ENCODE data around the gene FBXW5.

FBXW5 gene

DNA sequence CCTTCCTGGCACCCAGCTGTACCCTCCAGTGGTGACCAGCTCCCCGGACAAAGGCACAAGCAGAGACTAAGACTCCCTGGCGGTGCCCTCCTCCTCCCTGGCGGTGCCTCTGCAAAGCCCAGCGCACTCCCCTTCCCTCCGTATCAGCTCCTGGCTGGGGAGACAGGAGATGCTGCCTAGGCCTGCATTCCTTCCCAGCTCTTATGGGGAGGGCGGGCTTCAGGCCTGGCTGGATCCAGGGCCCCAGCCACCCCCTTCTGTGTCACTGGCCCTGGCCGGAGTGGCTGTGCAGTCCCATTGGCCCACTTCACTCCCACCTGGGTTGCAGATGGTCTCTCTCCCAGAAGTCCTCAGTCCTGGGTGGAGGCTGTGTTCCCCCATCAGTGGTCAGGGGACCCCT, 13.9 kb upstream of the FBXW5 start:
- Histone ChIP-seq H3K4me1 (ENCODE audit: control insufficient read depth in 1 of 2, insufficient read depth in 2 of 2, low read length in 2 of 2) (peaks cover 0 to 4% of the 10 kb centered on the region in 2 donors), H3K36me3 (ENCODE audit: control insufficient read depth in 1 of 2, insufficient read depth in 2 of 2, low read length in 2 of 2) (no peaks in the 10 kb centered on the region), H3K4me3 (ENCODE audit: low read depth in 1 of 2, low read length in 2 of 2) (no peak overlapping the region), H3K9me3 (ENCODE audit: control insufficient read depth in 1 of 2, low read length in 2 of 2) (no peaks in the 10 kb centered on the region), H3K27ac (ENCODE audit: low read length) (no peak overlapping the region), H3K27me3 (ENCODE audit: low read depth, low read length) (no peaks in the 10 kb centered on the region)

DNA sequence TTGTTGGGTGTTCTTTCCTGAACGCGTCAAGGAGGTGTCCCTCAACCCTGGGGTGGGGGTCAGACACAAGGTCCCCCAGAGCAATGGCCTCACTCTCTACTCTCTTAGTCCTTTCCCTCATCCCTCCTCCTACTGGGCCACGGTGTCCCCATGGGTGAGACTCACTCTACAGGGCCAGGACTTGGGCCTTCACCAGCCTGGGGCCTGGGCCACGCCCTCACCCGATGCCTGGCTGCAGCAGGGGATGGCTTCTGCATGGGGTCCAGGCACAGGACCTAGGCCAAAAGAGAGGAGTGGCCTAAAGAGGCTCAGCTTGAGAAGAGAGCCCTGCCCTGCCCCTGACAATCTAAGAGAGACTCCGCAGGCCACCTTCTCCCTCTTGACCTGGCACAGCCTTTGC, 13.4 kb upstream of the FBXW5 start:
- Histone ChIP-seq H3K27me3 (ENCODE audit: low read depth, low read length) (no peaks in the 10 kb centered on the region), H3K4me1 (ENCODE audit: control insufficient read depth in 1 of 2, insufficient read depth in 2 of 2, low read length in 2 of 2) (peaks cover 0 to 4% of the 10 kb centered on the region in 2 donors), H3K27ac (ENCODE audit: low read length) (no peak overlapping the region), H3K36me3 (ENCODE audit: control insufficient read depth in 1 of 2, insufficient read depth in 2 of 2, low read length in 2 of 2) (no peaks in the 10 kb centered on the region), H3K4me3 (ENCODE audit: low read depth in 1 of 2, low read length in 2 of 2) (no peak overlapping the region), H3K9me3 (ENCODE audit: control insufficient read depth in 1 of 2, low read length in 2 of 2) (no peaks in the 10 kb centered on the region)

DNA sequence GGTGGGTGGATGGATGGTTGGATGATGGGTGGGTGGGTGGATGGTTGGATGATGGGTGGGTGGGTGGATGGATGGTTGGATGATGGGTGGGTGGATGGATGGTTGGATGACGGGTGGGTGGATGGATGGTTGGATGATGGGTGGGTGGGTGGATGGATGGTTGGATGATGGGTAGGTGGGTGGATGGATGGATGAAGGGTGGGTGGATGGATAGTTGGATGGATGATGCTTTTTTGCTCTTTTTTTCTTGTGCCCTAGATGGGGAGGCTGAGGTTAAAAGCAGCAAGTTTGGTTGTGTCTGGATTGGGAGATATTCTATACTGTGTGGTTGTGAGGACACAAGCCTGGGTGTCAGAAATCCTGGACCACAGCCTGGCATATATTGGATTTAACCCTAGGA, 12.9 kb upstream of the FBXW5 start:
- no peak overlapping the region for H3K27ac ChIP-seq (ENCODE audit: low read length)
- H3K4me1 ChIP-seq (ENCODE audit: control insufficient read depth in 1 of 2, insufficient read depth in 2 of 2, low read length in 2 of 2): peaks cover 0 to 4% of the 10 kb centered on the region in 2 donors
- H3K4me3 ChIP-seq (ENCODE audit: low read depth in 1 of 2, low read length in 2 of 2): no peak overlapping the region
- H3K9me3 ChIP-seq (ENCODE audit: control insufficient read depth in 1 of 2, low read length in 2 of 2): no peaks in the 10 kb centered on the region
- no peaks in the 10 kb centered on the region for H3K27me3 ChIP-seq (ENCODE audit: low read depth, low read length)
- H3K36me3 ChIP-seq (ENCODE audit: control insufficient read depth in 1 of 2, insufficient read depth in 2 of 2, low read length in 2 of 2): no peaks in the 10 kb centered on the region

DNA sequence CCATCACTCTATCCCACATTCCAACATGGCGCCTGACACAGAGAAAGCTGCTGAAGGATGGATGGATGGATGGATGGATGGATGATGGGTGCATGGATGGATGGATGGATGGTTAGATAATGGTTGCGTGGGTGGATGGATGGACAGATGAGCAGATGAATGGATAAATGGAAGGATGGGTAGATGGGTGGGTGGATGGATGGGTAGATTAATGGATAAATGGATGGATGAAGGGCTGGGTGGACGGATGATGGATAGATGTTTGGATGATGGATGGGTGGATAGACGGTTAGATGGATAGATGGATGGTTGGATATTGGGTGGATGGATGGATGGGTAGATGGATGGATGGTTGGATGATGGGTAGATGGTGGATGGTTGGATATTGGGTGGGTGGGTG, 12.1 kb upstream of the FBXW5 start:
- no peak overlapping the region for H3K27ac ChIP-seq (ENCODE audit: low read length)
- no peak overlapping the region for H3K4me3 ChIP-seq (ENCODE audit: low read depth in 1 of 2, low read length in 2 of 2)
- no peaks in the 10 kb centered on the region for H3K27me3 ChIP-seq (ENCODE audit: low read depth, low read length)
- H3K36me3 ChIP-seq (ENCODE audit: control insufficient read depth in 1 of 2, insufficient read depth in 2 of 2, low read length in 2 of 2): no peaks in the 10 kb centered on the region
- peaks cover 0 to 4% of the 10 kb centered on the region in 2 donors for H3K4me1 ChIP-seq (ENCODE audit: control insufficient read depth in 1 of 2, insufficient read depth in 2 of 2, low read length in 2 of 2)
- H3K9me3 ChIP-seq (ENCODE audit: control insufficient read depth in 1 of 2, low read length in 2 of 2): no peaks in the 10 kb centered on the region

DNA sequence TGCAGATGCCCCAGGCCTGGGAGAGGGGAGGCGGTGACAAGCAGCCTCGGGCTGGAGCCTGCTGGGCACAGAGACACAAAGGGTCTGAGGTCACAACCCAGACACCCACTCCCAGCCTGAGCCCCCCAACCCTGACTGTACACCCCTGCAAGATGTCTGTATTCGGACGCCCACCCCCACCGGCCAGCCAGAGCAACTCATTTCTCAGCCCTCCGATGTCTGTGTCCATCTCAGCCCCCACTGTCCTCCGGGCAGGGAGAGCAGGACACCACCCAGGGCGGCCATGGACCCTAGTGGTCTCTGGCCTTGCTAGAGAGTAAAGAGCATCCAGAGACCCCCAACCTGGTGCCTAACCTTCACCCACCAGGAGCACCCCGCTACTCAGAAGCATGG, 11.4 kb upstream of the FBXW5 start:
- Histone ChIP-seq H3K27ac (ENCODE audit: low read length) (no peak overlapping the region), H3K9me3 (ENCODE audit: control insufficient read depth in 1 of 2, low read length in 2 of 2) (no peaks in the 10 kb centered on the region), H3K4me1 (ENCODE audit: control insufficient read depth in 1 of 2, insufficient read depth in 2 of 2, low read length in 2 of 2) (peaks cover 0 to 3% of the 10 kb centered on the region in 2 donors)

DNA sequence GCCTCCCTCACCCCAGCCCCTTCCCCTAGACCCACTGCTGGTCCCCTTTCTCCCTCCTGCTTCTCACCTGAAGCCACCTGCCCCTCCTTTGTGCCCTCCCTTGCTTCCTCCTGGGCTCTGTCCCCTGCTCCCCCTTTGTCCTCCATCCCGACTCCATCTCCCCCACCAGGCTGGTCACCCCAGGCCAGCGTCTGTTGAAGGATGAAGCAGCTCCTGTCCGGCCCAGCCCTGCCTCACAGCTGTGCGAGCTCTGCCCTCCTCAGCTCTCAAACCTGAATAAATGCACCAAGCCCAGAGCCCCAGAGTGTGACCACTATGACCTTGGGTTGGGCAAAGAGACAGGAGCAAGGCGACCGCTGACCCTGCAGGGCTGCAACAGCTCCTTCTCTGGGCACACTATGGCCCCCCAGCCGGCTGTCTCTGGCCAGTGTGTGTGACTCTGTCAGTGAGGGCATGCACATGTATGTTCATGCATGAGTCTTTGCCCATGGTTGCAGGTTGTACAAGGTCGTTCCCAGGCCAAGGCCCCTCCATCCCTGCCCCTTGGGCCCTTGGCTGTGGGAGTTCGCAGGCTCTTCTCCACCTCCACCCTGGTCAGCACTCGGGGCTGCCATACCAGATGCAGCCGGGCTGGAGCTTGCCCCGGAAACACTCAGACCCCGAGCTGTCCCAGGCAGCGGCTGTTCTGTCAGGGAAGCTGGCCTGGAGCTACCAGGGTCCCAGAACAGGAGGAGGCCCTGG, 10.8 kb upstream of the FBXW5 start:
- no peaks in the 10 kb centered on the region for H3K27me3 ChIP-seq (ENCODE audit: low read depth, low read length)
- no peak overlapping the region for H3K4me3 ChIP-seq (ENCODE audit: low read depth in 1 of 2, low read length in 2 of 2)
- no peaks in the 10 kb centered on the region for H3K9me3 ChIP-seq (ENCODE audit: control insufficient read depth in 1 of 2, low read length in 2 of 2)
- no peaks in the 10 kb centered on the region for H3K36me3 ChIP-seq (ENCODE audit: control insufficient read depth in 1 of 2, insufficient read depth in 2 of 2, low read length in 2 of 2)
- H3K4me1 ChIP-seq (ENCODE audit: control insufficient read depth in 1 of 2, insufficient read depth in 2 of 2, low read length in 2 of 2): peaks cover 0 to 4% of the 10 kb centered on the region in 2 donors
- no peak overlapping the region for H3K27ac ChIP-seq (ENCODE audit: low read length)

More for the DNA sequence above, 11.4 kb upstream of the FBXW5 start:
- Histone ChIP-seq H3K4me3 (ENCODE audit: low read depth in 1 of 2, low read length in 2 of 2) (no peak overlapping the region), H3K36me3 (ENCODE audit: control insufficient read depth in 1 of 2, insufficient read depth in 2 of 2, low read length in 2 of 2) (no peaks in the 10 kb centered on the region), H3K27me3 (ENCODE audit: low read depth, low read length) (no peaks in the 10 kb centered on the region)

DNA sequence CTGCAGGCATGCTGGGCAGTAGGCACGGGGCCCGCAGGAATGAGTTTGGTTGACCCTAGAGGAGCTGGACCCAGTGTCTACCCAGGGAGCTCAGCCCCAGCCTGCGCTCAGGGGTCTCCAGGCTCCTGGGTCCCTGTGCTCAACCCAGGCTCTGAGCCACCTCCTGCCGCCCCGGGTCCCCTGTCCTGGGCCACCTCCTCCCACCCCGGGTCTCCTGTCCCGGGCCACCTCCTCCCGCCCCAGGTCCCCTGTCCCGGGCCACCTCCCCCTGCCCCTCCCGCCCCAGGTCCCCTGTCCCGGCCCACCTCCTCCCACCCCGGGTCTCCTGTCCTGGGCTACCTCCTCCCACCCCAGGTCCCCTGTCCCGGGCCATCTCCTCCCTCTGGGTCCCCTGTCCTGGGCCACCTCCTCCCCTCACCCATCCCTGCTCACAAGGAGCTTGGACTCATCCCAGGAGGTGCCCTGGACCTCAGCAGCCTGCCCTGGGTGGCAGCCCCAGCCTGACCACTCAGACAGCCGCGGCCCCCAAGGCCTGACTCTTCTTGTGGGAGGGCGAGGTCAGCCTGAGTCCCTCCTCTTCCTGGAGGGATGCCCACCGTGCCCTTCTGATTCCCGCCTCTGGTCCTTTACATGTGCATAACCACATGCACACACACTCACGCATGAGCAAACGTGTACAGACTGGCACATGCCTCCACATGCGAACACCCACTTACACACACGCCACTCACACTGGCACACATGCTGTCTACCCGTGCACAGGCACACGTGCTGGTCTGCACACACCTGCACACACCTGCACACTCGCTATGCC, 9.9 kb upstream of the FBXW5 start:
- Histone ChIP-seq H3K9me3 (ENCODE audit: control insufficient read depth in 1 of 2, low read length in 2 of 2) (no peaks in the 10 kb centered on the region), H3K4me3 (ENCODE audit: low read depth in 1 of 2, low read length in 2 of 2) (no peak overlapping the region), H3K36me3 (ENCODE audit: control insufficient read depth in 1 of 2, insufficient read depth in 2 of 2, low read length in 2 of 2) (no peaks in the 10 kb centered on the region), H3K27me3 (ENCODE audit: low read depth, low read length) (no peaks in the 10 kb centered on the region), H3K27ac (ENCODE audit: low read length) (no peak overlapping the region), H3K4me1 (ENCODE audit: control insufficient read depth in 1 of 2, insufficient read depth in 2 of 2, low read length in 2 of 2) (peaks cover 0 to 9% of the 10 kb centered on the region in 2 donors)

DNA sequence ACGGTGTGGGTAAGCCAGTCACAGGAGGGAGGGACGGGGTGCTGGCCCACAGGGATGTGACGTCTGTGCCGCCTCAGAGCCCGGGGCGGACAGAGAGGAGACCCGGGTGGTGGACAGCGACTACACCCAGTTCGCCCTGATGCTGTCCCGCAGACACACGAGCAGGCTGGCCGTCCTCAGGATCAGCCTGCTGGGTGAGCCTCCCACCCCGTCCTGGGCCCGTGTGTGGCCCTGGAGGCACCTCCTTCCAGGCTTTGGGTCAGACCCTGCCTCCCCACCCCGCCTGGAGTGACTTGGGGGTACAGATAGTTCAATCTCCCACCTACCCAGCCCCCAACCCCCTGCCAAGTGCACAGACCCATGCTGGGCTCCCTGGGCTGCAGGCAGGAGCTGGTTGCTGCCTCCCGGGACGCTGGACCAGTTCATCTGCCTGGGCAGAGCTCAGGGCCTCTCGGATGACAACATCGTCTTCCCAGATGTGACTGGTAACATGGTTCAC, 9.3 kb upstream of the FBXW5 start:
- Histone ChIP-seq H3K4me3 (ENCODE audit: low read depth in 1 of 2, low read length in 2 of 2) (no peak overlapping the region), H3K36me3 (ENCODE audit: control insufficient read depth in 1 of 2, insufficient read depth in 2 of 2, low read length in 2 of 2) (no peaks in the 10 kb centered on the region), H3K27me3 (ENCODE audit: low read depth, low read length) (no peaks in the 10 kb centered on the region), H3K4me1 (ENCODE audit: control insufficient read depth in 1 of 2, insufficient read depth in 2 of 2, low read length in 2 of 2) (peaks cover 0 to 13% of the 10 kb centered on the region in 2 donors), H3K9me3 (ENCODE audit: control insufficient read depth in 1 of 2, low read length in 2 of 2) (no peaks in the 10 kb centered on the region), H3K27ac (ENCODE audit: low read length) (no peak overlapping the region)

DNA sequence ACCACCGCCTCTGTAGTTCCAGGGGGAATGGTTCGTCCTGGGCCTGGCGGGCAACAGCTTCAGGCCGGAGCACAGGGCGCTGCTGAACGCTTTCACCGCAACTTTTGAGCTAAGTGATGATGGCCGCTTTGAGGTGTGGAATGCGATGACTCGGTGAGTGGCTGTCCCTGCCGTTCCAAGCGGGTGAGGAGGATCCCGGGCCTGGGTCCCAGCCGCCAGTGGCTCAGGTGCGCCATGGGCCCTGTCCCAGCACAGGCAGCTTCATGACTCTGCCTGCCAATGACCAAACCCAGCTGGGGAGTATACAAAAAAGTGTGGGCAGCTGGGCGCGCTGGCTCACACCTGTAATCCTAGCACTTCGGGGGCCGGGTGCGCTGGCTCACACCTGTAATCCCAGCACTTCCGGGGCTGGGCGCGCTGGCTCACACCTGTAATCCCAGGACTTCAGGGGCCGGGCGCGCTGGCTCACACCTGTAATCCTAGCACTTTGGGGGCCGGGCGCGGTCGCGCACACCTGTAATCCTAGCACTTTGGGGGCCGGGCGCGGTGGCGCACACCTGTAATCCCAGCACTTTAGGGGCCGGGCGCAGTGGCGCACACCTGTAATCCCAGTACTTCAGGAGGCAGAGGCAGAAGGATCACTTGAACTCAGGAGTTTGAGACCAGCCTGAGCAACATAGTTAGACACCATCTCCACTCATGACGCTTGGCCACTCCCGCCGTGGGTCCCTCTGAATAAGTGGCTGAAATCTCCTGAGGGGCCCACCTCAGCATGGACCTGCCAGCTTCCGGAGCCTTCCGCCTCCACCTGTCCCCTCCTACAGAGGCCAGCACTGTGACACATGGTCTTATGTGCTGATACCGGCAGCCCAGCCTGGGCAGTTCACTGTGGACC, 8.6 kb upstream of the FBXW5 start:
- no peak overlapping the region for H3K27ac ChIP-seq (ENCODE audit: low read length)
- H3K9me3 ChIP-seq (ENCODE audit: control insufficient read depth in 1 of 2, low read length in 2 of 2): no peaks in the 10 kb centered on the region
- no peaks in the 10 kb centered on the region for H3K27me3 ChIP-seq (ENCODE audit: low read depth, low read length)
- H3K36me3 ChIP-seq (ENCODE audit: control insufficient read depth in 1 of 2, insufficient read depth in 2 of 2, low read length in 2 of 2): no peaks in the 10 kb centered on the region
- peaks cover 0 to 13% of the 10 kb centered on the region in 2 donors for H3K4me1 ChIP-seq (ENCODE audit: control insufficient read depth in 1 of 2, insufficient read depth in 2 of 2, low read length in 2 of 2)
- no peak overlapping the region for H3K4me3 ChIP-seq (ENCODE audit: low read depth in 1 of 2, low read length in 2 of 2)

DNA sequence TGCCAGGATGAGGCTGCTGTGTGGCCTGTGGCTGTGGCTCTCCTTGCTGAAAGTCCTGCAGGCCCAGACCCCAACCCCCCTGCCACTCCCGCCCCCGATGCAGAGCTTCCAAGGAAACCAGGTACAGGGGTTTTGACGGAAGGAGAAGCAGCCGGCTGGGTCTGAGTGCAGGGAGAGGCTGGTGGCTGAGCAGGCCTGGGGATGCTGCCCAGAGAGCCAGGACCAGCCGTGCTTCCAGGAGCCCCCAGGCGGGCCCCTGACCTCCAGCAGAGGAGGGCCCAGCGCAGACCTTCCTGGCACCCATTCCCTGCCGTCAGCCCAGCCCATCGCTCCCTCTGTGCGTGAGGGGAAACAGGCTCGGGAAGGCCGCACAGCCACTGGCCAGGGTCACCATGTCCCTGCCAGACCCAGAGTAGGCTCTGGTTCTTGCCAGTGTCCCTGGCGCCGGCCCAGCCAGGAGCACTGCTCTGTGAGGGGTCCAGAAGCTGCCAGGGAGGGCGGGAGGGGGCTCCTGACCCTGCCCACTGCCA, 7.8 kb upstream of the FBXW5 start:
- H3K36me3 ChIP-seq (ENCODE audit: control insufficient read depth in 1 of 2, insufficient read depth in 2 of 2, low read length in 2 of 2): no peaks in the 10 kb centered on the region
- H3K4me1 ChIP-seq (ENCODE audit: control insufficient read depth in 1 of 2, insufficient read depth in 2 of 2, low read length in 2 of 2): peaks cover 0 to 13% of the 10 kb centered on the region in 2 donors
- H3K27ac ChIP-seq (ENCODE audit: low read length): no peak overlapping the region
- no peaks in the 10 kb centered on the region for H3K9me3 ChIP-seq (ENCODE audit: control insufficient read depth in 1 of 2, low read length in 2 of 2)
- no peak overlapping the region for H3K4me3 ChIP-seq (ENCODE audit: low read depth in 1 of 2, low read length in 2 of 2)
- no peaks in the 10 kb centered on the region for H3K27me3 ChIP-seq (ENCODE audit: low read depth, low read length)

Measured in muscle layer of duodenum (tissue), 2 donors.